GM18858 (cell line): ENCODE results near the gene TAL2.

Source experiments
- ATAC-seq: cut with Tn5 transposase; IDR thresholded peaks from one replicate; pipeline ENCODE4 v1.9.1; 2021; ENCODE audit not compliant: unreplicated experiment

Gene TAL2

DNA sequence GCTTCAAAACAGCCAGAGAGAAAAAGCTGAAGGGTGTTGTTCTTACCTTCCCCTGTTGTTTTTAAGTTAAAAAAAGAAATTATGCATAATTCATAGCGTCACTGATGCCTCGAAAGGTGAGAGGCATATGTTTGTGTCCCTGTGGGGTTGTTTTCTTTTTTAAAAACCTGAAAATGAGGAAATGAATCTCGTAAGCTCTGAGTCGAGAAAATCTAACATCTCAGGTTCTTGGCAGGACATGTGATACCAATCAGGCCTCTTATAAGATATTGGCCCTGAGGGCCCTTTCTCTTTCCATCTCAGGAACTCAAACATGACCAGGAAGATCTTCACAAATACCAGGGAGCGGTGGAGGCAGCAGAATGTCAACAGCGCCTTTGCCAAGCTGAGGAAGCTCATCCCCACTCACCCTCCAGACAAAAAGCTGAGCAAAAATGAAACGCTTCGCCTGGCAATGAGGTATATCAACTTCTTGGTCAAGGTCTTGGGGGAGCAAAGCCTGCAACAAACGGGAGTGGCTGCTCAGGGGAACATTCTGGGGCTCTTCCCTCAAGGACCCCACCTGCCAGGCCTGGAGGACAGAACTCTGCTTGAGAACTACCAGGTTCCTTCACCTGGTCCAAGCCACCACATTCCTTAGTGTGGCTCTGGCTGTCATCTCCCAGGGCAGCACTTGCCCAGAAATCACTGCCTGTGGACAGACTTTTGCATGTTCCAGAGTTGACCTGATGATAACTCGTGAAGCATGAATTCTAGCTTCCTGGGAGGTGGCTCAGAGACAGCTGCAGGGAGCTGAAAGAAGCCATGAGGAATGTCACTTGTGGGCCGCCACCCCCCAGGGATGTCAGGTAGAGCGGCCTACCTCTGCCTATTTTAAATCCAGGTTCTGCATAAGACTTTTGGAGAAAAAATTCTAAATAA lies at the start of gene TAL2:
TAL2 (plus strand) TSS at position 274 of the 921 bp plus-strand sequence; CDS start at position 314, 40 bp downstream.
- peak; percentile 95 for ATAC-seq

DNA sequence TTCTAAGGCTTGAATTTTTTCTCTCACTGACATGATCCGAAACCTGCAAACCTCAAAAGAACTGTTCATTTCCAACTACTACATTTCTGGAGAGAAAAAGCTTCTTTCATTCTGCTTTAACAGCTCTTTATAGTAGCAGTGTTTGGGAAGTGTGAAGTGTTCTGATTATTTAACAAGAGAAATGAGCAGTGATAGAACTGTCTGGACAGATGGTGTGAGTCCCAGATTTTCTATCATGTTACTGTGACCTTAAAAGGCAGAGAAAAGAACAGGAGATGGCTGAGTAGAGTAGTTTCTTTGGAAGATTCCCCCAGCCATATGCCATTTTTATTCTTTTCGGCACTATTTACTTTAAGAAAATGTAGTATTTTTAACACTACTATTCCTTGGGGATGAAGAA lies 41.3 kb upstream of the TAL2 start:
- no peak for ATAC-seq

DNA sequence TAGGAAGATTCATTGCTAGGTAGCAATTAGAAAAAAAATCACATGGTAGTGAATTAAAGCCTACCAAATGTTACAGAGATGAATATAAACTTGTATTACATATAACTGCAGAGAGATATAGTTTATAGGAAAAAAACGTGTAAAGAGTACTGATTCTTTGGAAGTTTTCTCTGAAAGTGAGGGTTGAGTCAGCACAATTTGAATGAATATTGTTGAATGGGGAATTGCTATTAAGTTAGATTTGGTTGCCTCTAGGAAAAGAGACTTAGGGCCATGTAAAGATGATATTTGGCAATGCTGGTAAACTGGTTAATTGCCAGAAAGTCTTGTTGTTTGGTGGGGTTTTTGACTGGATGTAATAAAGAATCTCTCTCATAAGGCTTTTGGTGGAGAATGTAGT lies 37.2 kb upstream of the TAL2 start:
- ATAC-seq = no peak

DNA sequence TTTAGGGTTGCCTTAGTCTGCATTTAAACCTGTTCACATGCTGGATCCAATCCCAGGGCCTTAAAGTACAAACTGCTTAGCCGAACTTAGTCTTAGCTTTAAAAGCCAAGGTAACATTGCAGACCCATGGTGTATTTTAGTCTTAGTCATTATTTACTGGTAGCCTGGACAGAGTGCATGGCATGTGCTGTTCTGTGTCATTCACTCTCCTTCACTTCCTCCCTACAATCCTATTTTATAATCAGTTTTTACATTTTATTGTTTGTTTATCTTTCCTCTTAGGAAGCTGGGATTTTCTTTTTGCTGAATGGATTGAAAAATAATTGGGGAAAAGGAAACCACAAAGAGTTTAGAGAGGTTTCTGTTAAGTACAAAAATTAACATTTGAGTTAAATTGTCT lies 29.4 kb upstream of the TAL2 start:
- no peak for ATAC-seq

DNA sequence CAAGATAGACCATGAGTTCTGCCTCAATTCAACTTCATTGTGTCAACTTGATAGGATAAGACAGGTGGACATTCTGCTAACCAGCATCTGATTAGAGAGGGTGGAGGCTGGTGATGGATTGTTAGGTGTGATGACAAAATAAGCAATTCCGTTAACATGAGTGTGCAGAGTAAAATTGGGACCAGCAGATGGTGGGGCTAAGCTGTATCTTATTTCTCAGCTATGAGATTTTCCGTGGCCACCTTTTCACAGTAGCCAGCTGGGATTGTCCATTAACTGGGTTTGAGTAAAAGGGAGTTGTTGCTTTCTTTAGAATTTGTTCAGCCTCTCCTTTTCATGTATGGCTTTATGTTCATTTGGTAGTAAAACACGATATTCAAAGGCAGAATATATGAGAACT lies 28.8 kb upstream of the TAL2 start:
- no peak for ATAC-seq

DNA sequence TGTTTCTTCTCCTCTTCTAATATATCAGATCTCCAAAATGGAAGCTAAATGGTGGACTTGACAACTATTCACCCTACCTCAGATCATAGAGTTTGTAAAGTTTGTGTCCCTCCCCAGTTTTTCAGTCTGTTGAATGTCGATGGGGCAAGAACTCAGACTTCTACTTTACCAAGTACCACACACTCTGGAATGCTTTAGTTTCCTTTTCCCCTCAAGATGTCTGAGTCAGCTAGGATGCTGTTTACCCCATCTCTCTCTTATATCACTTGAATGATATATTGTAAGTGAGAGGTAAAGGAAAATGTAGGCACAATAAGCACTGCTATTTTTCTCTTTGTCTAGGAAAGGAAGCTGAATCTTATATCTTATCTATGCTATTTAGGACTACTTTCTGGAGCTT lies 25.9 kb upstream of the TAL2 start:
- no peak for ATAC-seq

DNA sequence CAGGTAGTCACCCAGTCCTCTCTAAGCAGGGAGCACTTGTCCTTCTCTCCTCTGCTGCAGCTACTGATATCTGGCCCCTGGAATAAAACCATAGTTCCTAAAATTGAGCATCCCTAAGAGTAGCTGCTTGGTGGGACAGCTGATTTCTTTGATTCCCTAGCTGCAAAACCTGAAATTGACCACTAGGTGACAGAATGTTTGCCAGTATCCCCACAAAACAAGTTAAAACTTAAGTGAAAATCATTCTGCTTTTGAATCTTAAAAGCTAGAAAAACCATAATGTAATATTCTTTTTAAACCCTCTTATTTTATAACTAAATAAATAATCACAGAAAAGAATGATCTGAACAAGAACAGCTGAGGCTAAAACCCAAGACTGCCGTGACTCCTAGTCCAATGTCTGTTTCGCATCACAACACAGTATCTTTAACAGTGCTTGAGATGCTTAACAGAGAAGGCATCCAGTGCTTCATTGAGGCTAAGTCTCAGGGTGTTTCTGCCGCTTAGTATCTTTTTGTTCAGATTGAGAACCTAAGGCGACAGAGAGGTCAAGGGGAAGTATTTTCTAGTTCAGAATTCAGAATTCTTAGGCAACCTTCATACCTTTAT lies 24.4 kb upstream of the TAL2 start:
- no peak for ATAC-seq

DNA sequence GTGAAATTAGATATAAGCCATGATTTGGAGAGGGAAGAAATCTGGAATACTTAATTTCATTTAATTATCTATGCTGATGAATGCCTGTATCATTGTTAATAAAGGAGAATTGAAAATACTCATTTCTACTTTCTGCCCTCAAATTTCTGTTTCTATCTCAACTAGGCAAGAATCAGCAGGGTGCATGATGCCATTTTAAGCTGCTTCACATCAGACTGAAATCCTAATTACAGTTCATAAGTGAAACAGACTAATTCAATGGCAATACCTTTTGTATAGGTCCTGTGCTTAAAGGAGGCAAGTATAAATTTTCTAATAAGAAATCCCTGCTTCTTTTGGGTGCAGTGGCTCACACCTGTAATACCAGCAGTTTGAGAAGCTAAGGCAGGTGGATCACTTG lies 22.3 kb upstream of the TAL2 start:
- ATAC-seq = peak; percentile 51

DNA sequence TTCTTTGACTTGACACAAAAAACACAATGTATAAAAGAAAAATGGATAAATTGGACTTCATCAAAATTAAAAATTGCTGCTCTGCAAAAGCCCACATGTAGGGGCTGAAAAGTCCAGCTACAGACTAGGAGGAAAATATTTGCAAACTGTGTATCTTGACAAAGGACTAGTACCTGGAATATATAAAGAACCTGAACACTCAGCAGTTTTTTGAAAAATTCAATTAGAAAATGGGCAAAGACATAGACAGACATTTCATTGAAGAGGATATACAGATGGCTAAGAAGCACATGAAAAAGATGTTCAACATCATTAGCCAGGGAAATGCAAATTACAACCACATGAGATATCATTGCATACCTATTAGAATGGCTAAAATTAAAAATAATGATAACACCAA lies 18.5 kb upstream of the TAL2 start:
- ATAC-seq = no peak

DNA sequence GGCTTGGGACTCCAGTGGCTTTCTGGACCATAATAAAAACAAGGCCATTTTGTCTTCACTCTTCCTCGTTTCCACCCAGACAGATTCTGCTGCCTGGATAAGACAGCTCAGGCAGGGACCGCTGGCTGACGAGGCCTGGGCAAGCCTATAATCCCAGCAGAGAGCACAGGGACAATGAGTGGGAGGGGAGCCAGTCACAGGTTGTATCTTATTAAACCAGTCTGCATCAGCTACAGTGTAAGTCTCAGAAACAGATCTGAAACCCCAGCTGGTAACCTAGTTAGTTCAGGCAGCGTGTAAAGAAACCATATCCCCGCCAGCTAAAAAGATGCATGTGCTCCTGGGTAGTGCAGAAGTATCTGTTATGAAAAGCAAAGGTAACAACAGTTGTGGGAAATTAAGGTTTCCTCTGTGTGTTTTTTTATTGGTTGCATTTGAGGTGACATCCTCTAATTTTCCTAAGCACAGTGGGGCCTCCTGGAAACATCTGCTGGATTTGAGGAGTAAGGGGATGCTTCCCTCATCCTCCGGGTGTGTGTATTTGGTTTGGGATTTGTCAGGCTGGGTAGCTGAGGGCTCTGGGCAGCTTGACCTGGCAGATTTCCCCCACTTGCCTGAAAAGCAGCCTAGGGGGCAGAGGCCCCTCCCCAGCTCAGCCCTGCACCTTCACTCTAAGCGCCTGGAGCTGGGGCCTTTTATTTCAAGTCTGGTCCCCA lies 15.2 kb upstream of the TAL2 start:
- ATAC-seq = no peak

DNA sequence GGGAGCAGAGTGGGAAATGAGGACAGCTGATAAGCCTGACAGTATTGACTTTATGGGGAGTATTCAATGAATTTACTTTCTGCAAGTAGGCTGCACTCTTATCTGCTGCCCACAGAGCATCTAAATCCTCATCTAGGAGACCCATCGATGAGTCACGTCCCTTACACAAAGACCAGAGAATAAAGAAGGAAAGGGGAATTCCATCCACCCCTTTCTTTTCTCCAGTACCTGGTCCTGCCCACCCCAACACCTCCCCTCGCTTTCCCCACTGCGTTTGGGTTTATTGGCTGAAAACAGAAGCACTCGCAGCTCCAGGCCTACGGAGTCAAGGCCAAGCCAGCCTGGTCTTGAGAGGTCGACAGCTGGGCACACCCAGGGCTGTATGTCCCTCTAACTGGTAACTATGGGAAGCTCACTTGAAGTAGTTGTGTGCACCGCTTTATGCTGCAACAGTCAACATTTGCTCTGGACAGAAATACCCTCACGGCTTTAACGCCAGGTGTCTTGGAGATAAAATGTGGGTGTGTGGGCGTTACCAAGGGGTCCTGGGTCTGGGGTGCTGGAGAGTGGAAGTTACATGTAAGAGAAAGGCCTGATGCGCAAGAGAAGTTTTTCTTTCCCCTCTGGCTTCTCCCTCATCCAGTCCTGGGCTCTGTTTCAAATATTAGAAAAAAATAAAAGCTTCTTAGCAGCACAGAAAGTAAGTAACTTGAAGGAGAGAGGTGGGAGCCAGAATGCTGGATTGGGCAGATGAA lies 14.5 kb upstream of the TAL2 start:
- no peak for ATAC-seq

DNA sequence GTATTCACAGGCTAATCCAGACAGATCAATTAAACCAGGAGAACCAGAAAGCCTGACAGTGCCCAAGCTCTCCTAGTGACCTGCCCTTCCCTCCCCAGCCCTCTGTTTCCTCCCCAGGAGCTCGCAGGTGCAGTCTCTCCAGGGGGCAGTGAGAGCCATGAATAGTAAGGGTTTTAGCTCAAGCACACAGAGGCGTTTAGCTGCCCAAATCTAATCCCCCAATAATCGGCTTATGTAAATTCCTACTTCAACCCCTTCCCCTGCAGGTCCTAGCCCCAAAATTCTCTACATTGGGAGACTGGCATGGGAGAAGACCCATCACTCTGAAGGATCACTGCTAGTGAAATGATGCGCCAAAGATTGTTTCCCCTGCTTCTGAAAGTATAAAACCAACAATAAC lies 10.5 kb upstream of the TAL2 start:
- no peak for ATAC-seq

DNA sequence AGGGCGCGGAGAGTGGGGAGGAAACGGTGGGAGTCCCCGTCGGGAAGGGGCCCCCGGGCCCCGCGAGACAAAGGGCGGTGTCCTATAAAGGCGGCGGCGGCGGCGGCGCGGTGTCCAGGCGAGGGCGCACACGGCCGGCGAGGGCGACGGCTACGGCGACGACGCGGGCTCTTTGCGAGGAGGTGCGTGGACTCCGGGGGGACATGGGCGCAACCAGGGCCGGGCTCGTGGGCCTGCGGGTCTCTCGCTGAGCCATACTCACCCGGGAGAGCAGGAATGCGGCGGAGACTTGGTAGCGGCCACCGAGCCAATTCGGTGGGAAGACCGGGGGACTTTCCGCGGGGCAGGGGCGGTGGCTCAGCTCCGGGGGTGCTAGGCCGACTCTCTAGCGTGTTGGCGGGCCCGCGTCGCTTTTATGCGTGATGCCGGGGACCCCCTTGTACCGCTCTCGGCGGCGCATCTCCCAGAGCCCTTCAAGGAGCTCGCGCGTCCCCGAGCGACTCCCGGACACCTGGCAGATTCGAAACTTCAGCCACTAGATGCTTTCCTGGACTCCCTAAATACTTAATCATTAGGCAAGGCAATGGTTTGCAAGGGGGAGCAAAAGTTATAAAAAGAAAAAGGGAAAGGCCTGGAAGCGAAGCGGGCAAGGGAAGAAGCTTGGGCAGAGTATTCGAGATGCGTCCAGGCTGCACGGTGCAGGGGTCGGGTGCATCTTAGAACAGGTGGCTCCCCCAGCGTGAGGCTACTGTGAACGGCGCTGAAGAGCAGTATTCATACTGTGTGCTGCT lies 5.9 kb upstream of the TAL2 start:
- ATAC-seq = no peak

DNA sequence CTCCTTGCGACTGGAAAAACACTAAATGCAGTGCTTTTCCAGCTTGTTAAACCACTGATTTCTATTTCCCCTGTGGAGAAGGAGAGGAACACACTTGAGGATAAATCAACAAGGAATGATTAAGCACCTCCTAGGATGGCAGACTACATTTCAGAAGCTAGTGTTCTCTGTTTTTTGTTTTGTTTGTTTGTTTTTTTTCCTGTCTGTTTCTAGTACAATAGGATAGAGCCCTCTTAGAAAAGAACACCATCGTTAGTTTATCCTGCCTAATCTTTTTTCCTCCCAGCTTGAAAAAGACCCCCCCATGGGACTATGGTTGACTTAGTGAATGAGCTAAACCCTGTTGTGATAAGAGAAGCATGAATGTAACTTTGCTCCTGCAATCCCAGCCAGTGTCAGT lies 3.9 kb upstream of the TAL2 start:
- no peak for ATAC-seq

DNA sequence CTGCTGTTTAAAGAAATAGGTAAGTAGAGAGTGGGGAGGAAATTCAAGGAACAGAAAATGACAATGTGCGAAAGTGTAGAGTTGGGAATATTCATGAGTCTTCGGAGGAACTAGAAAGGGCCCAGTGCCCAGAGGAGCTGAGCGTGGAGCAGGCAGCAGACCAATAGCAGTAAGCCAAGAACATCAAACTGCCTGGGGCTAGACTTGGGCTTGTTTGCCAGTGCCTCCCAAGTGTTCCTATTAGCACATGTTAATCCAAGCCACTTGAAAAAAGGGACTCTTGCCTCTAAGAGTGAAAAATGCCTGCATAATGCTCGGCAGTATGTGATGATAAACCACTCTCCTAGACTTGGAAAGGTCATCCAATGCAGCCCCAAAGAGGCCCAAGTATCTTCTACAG lies 1.2 kb upstream of the TAL2 start:
- no peak for ATAC-seq

DNA sequence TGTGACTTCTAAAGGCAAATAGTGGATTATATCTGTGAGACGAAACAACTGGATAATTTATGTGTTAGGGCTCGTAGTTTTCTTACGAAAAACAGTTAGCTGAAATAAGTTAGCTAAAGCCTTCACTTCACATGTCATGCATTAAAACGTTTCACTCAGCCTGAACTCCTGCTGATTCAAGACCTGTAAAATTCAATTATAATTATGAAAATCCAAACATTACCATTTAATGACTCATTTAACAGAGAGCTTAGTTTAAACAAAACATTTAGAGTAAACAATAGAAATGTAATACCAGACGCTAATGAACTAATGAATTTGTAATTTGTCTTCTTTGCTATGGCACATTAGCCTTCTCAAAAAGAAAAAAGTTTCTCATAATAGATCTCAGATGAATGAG lies 1.7 kb downstream of the TAL2 start:
- ATAC-seq = no peak

DNA sequence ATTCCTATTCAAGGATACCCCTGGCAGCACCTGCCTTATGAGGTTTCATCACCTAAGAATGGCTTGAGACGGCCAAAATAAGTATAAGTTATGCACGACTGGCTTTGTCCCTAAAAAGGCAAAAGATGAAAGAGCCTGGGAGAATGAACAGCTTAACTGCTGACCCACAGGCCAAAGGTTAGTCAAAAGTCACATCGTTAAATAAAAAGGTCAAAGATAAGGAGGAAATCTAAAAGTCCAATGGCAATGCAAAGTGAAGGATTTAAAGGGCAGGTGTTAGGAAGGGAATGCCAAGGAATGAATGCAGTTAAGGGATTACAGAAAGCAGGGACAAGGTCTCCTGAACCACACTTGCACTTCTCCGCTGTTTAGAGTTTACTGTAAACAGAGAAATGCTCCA lies 5.6 kb downstream of the TAL2 start:
- no peak for ATAC-seq

DNA sequence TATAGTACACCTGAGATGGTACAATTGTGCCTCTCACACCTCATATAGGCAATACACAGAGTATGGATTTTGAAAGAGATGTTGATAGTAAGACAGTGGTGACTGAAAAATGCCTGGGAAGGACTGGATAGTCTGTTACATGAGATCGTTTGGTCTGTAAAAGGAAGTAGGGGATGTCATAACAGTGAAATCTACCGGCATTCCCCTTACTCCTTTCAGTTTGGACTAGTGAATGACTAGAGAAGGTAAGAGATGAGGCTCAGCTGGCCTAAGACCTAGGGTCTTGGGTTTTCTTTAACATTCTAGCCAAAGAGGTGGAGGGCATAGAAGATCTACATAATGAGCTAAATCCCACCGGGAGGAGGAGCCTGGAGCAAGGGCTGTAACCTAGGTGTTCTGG lies 8.1 kb downstream of the TAL2 start:
- ATAC-seq = no peak

DNA sequence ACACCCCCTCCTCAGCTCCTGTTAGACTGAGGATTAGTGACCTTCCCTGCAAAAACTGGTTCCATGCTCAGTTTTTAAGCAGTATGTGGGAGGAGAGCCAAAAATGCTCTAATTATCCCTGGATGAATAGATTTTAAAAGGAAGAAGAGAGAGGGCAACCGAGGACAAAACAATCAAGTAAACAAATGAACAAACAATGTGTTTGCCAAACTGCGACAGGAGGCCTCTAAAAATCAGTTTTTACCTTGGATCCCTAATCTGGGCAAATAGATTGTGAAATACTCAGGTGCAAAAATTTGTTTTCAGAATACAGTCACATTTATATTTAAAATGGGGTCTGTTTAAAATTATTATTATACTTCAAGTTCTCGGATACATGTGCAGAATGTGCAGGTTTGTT lies 8.5 kb downstream of the TAL2 start:
- ATAC-seq = no peak

DNA sequence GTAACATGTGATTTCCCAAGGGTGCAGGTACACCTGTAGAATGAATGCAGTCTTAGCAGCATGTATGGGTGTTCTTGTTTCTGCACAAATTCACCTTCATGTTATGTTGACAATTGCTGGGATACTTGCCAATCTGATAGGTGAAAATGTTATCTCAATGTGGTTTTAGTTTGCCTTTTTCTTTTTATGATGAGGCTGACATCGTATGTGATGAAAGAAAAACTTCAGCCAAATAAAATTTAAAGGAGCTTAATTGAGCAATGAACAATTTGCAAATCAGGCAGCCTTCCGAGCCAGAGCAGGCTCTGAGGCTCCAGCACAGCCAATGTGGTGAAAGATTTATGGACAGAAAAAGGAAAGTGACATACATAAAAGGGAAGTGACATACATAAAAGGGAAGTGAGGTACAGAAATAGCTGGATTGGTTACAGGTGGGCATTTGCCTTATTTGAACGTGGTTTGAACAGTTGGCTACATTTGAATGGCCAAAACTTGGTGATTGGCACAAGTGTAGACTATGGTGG lies 10.5 kb downstream of the TAL2 start:
- ATAC-seq = peak; percentile 78
